ENCODE data around the gene WNT9A. TPM values are rescaled to one million over a fixed set of nuclear protein-coding genes. Genes with fewer than 3 reads are reported as not detected.

WNT9A gene
- total RNA-seq, 1 donor from 2014 or later = 10.3 TPM

- no peak for DNase-seq (ENCODE audit: low read depth)
- no peak overlapping the region for H3K4me3 ChIP-seq (ENCODE audit: low read depth, low read length)
- no peak for TF ChIP-seq CTCF (IDR thresholded peaks at IDR 0.05; ENCODE audit: insufficient read depth, low read length, poor library complexity, severe bottlenecking)
- no peaks in the 10 kb centered on the region for H3K36me3 ChIP-seq (ENCODE audit: control insufficient read depth, insufficient read depth, low read length)
- H3K27me3 ChIP-seq (ENCODE audit: control insufficient read depth, insufficient read depth, low read length) = peaks cover 6% of the 10 kb centered on the region
These were observed 8.1 kb upstream of the WNT9A start for GRCh38 chr1:227955808-227956207.

GRCh38 chr1:227954163-227954850, 6.6 kb upstream of the WNT9A start:
- H3K4me3 ChIP-seq (ENCODE audit: low read depth, low read length) = no peak overlapping the region
- H3K36me3 ChIP-seq (ENCODE audit: control insufficient read depth, insufficient read depth, low read length) = no peaks in the 10 kb centered on the region
- peaks cover 6% of the 10 kb centered on the region for H3K27me3 ChIP-seq (ENCODE audit: control insufficient read depth, insufficient read depth, low read length)
- TF ChIP-seq CTCF (IDR thresholded peaks at IDR 0.05; ENCODE audit: insufficient read depth, low read length, poor library complexity, severe bottlenecking) = no peak
- no peak for DNase-seq (ENCODE audit: low read depth)

GRCh38 chr1:227953022-227953412, 5.3 kb upstream of the WNT9A start:
- Histone ChIP-seq H3K4me3 (ENCODE audit: low read depth, low read length) (no peak overlapping the region), H3K27me3 (ENCODE audit: control insufficient read depth, insufficient read depth, low read length) (peaks cover 9% of the 10 kb centered on the region), H3K36me3 (ENCODE audit: control insufficient read depth, insufficient read depth, low read length) (no peaks in the 10 kb centered on the region)
- no peak for TF ChIP-seq CTCF (IDR thresholded peaks at IDR 0.05; ENCODE audit: insufficient read depth, low read length, poor library complexity, severe bottlenecking)
- DNase-seq (ENCODE audit: low read depth) = no peak

- Histone ChIP-seq H3K4me3 (ENCODE audit: low read depth, low read length) (no peak overlapping the region), H3K27me3 (ENCODE audit: control insufficient read depth, insufficient read depth, low read length) (peaks cover 9% of the 10 kb centered on the region), H3K36me3 (ENCODE audit: control insufficient read depth, insufficient read depth, low read length) (no peaks in the 10 kb centered on the region)
- no peak for DNase-seq (ENCODE audit: low read depth)
- TF ChIP-seq CTCF (IDR thresholded peaks at IDR 0.05; ENCODE audit: insufficient read depth, low read length, poor library complexity, severe bottlenecking) = no peak
These were observed 4.8 kb upstream of the WNT9A start for GRCh38 chr1:227952374-227953021.

- no peak for DNase-seq (ENCODE audit: low read depth)
- H3K4me3 ChIP-seq (ENCODE audit: low read depth, low read length) = no peak overlapping the region
These were observed 4.1 kb upstream of the WNT9A start for GRCh38 chr1:227951624-227952373.

More at GRCh38 chr1:227951624-227952373, 4.1 kb upstream of the WNT9A start:
- Histone ChIP-seq H3K36me3 (ENCODE audit: control insufficient read depth, insufficient read depth, low read length) (no peaks in the 10 kb centered on the region), H3K27me3 (ENCODE audit: control insufficient read depth, insufficient read depth, low read length) (peaks cover 9% of the 10 kb centered on the region)
- no peak for TF ChIP-seq CTCF (IDR thresholded peaks at IDR 0.05; ENCODE audit: insufficient read depth, low read length, poor library complexity, severe bottlenecking)

All from kidney epithelial cell (primary cell).